Aorta (tissue), 5 donors: ENCODE results near the gene NAV1. TPM values are rescaled to one million over a fixed set of nuclear protein-coding genes. Genes with fewer than 3 reads are reported as not detected.
"Not testable (repeated sequence)": the region's sequence is repeated elsewhere in the genome, so short reads cannot be mapped to it uniquely, and the experiment has no call there.

ENCODE experiments used
- ATAC-seq: fragments of 200-7000 bp; cut with Tn5 transposase; one replicate; pipeline ENCODE4 v1.9.1; 2022; ENCODE audit warnings: moderate library complexity; ENCODE audit not compliant: low FRiP score
- DNase-seq, 2 donors: peaks; one replicate each; pipeline ENCODE4 v3.0.0-alpha.2; 2020
- H3K27ac ChIP-seq, 2 donors: one replicate each; pipeline ENCODE4 v1.5.1; 2013; ENCODE audit warnings: low read length in 2 of 2, mild to moderate bottlenecking in 2 of 2, moderate library complexity in 2 of 2, control low read depth in 1 of 2, inconsistent platforms in 1 of 2, low read depth in 1 of 2
- H3K27me3 ChIP-seq, 2 donors: one replicate each; pipeline ENCODE4 v1.6.1; 2013; ENCODE audit warnings: control low read depth in 1 of 2, low read length in 1 of 2, mild to moderate bottlenecking in 1 of 2, moderate library complexity in 1 of 2; ENCODE audit not compliant: insufficient read depth in 2 of 2, control insufficient read depth in 1 of 2
- H3K36me3 ChIP-seq, 2 donors: one replicate each; pipeline ENCODE4 v1.6.1; 2013; ENCODE audit warnings: control low read depth in 1 of 2, low read length in 1 of 2, mild to moderate bottlenecking in 1 of 2; ENCODE audit not compliant: insufficient read depth in 2 of 2, control insufficient read depth in 1 of 2
- H3K4me1 ChIP-seq, 2 donors: one replicate each; pipeline ENCODE4 v1.6.1; 2013; ENCODE audit warnings: low read length in 2 of 2, control low read depth in 1 of 2, mild to moderate bottlenecking in 1 of 2, moderate library complexity in 1 of 2; ENCODE audit not compliant: insufficient read depth in 2 of 2, control insufficient read depth in 1 of 2
- H3K4me3 ChIP-seq, 2 donors: one replicate each; pipeline ENCODE4 v1.5.1; 2013; ENCODE audit warnings: low read length in 2 of 2, control low read depth in 1 of 2, mild to moderate bottlenecking in 1 of 2
- H3K9me3 ChIP-seq: one replicate; pipeline ENCODE4 v1.6.1; 2013; ENCODE audit warnings: mild to moderate bottlenecking, low read length; ENCODE audit not compliant: control insufficient read depth
- WGBS, 2 donors: extraction: QIAGEN DNeasy Blood & Tissue Kit; methylation state at CpG; one replicate each; pipeline ENCODE4 v1.1.7; 2013; 5-methylcytosine and 5-hydroxymethylcytosine counted together
- intact Hi-C, 2 donors: fragments of 100-400 bp; cut with DNase I; formaldehyde crosslinking; loops; one replicate each; pipeline versions ENCODE4 v1.14.2 to v1.15.0; 2022
- polyA plus RNA-seq, 2 donors: library from polyadenylated mRNA; stranded (reverse); fragments of 200-250 nt; gene quantifications; one replicate each; pipeline ENCODE4 v1.2.3, GENCODE V29; 2013
- total RNA-seq, 2 donors: library from RNA; stranded (reverse); fragmentation: NEBNext Ultra II Directional; extraction: Animal tissue kit (Norgen Biotek cat#: 25700); gene quantifications; one replicate each; pipeline ENCODE4 v1.2.1, GENCODE V29; 2021
- donor health status: healthy with polysubstance abuse.
- donor health status: Bipolar disorder and iron deficiency.
- donor health status: DM: no; HTN: no; CAD: no.
- donor health status: DM: no; HTN: no; CAD: no.
- donor health status: DM: yes; HTN: yes; CAD: no.

The NAV1 gene
- total and polyA plus RNA-seq, 4 donors: 8.3 to 236 (median 100) TPM

- Histone ChIP-seq H3K4me3 (no peak overlapping the region), H3K36me3 (no peaks in the 10 kb centered on the region), H3K4me1 (no peaks in the 10 kb centered on the region), H3K9me3 (no peaks in the 10 kb centered on the region), H3K27me3 (no peaks in the 10 kb centered on the region), H3K27ac (no peak overlapping the region)
- WGBS, 2 donors: 95 to 96% methylated on average over 3 of the region's 3 CpGs
- DNase-seq (no peak), ATAC-seq (no peak)
- intact Hi-C loops: no loop called here
Measured at GRCh38 chr1:201544710-201545109, 5.8 kb downstream of the NAV1 start.

- DNase-seq: no peak
- Histone ChIP-seq H3K4me3 (no peak overlapping the region), H3K27me3 (no peaks in the 10 kb centered on the region), H3K36me3 (no peaks in the 10 kb centered on the region), H3K27ac (no peak overlapping the region), H3K9me3 (no peaks in the 10 kb centered on the region), H3K4me1 (no peaks in the 10 kb centered on the region)
- intact Hi-C loops: no loop called here
- 67 to 70% methylated on average over 9 of the region's 9 CpGs for WGBS, 2 donors
- ATAC-seq: no peak
Measured at GRCh38 chr1:201545851-201546492, 7.0 kb downstream of the NAV1 start.

GRCh38 chr1:201549522-201549921 lies 10.6 kb downstream of the NAV1 start:
- WGBS, 2 donors: 98 to 99% methylated on average over 5 of the region's 5 CpGs
- H3K4me3 ChIP-seq, H3K9me3 ChIP-seq, H3K4me1 ChIP-seq, ATAC-seq, H3K27me3 ChIP-seq, intact Hi-C loops, H3K36me3 ChIP-seq, H3K27ac ChIP-seq, DNase-seq: not testable (repeated sequence)

GRCh38 chr1:201551096-201551495 lies 12.2 kb downstream of the NAV1 start:
- no peaks in the 10 kb centered on the region for H3K4me1 ChIP-seq
- H3K36me3 ChIP-seq: no peaks in the 10 kb centered on the region
- intact Hi-C loops: no loop called here
- no peak for DNase-seq
- ATAC-seq: no peak
- H3K4me3 ChIP-seq: no peak overlapping the region
- H3K27ac ChIP-seq: no peak overlapping the region
- no peaks in the 10 kb centered on the region for H3K9me3 ChIP-seq
- WGBS, 2 donors: 96 to 99% methylated on average over 3 of the region's 3 CpGs
- no peaks in the 10 kb centered on the region for H3K27me3 ChIP-seq

- WGBS, 2 donors: 68 to 75% methylated on average over 12 of the region's 12 CpGs
- H3K9me3 ChIP-seq: no peaks in the 10 kb centered on the region
- ATAC-seq (no peak), DNase-seq (no peak)
- no peak overlapping the region for H3K4me3 ChIP-seq
- H3K36me3 ChIP-seq: no peaks in the 10 kb centered on the region
- H3K27me3 ChIP-seq: no peaks in the 10 kb centered on the region
- H3K4me1 ChIP-seq: no peaks in the 10 kb centered on the region
- intact Hi-C loops: no loop called here
- no peak overlapping the region for H3K27ac ChIP-seq
Measured at GRCh38 chr1:201551877-201552731, 13.2 kb downstream of the NAV1 start.

GRCh38 chr1:201552941-201553351 lies 14.0 kb downstream of the NAV1 start:
- ATAC-seq: peak; percentile 38
- Histone ChIP-seq H3K27me3 (no peaks in the 10 kb centered on the region), H3K9me3 (no peaks in the 10 kb centered on the region), H3K27ac (peak overlapping the region in 1 of 2 donors; percentile 18), H3K4me1 (no peaks in the 10 kb centered on the region), H3K36me3 (no peaks in the 10 kb centered on the region), H3K4me3 (no peak overlapping the region)
- intact Hi-C loops: no loop called here
- 7 to 12% methylated on average over 5 of the region's 5 CpGs for WGBS, 2 donors
- no peak for DNase-seq

GRCh38 chr1:201553496-201554189 lies 14.7 kb downstream of the NAV1 start:
- intact Hi-C loops: no loop called here
- Histone ChIP-seq H3K27me3 (no peaks in the 10 kb centered on the region), H3K4me3 (no peak overlapping the region), H3K4me1 (no peaks in the 10 kb centered on the region), H3K36me3 (no peaks in the 10 kb centered on the region), H3K9me3 (no peaks in the 10 kb centered on the region), H3K27ac (no peak overlapping the region)
- WGBS, 2 donors: 37 to 53% methylated on average over 8 of the region's 8 CpGs
- DNase-seq (no peak), ATAC-seq (no peak)

GRCh38 chr1:201554190-201554600 lies 15.3 kb downstream of the NAV1 start:
- H3K9me3 ChIP-seq: no peaks in the 10 kb centered on the region
- H3K27me3 ChIP-seq: no peaks in the 10 kb centered on the region
- no peak overlapping the region for H3K27ac ChIP-seq
- 38 to 50% methylated on average over 10 of the region's 10 CpGs for WGBS, 2 donors
- H3K4me1 ChIP-seq: no peaks in the 10 kb centered on the region
- no peaks in the 10 kb centered on the region for H3K36me3 ChIP-seq
- ATAC-seq (no peak), DNase-seq (no peak)
- no peak overlapping the region for H3K4me3 ChIP-seq
- intact Hi-C loops: no loop called here
